Measurements from ENCODE around the gene TXNRD2. TPM values are rescaled to one million over a fixed set of nuclear protein-coding genes. Genes with fewer than 3 reads are reported as not detected.

The TXNRD2 gene
- total RNA-seq, 4 donors from 2014 or later = 16.7 to 33.1 (median 20.3) TPM

- WGBS, 2 donors (ENCODE audit: low coverage in 1 of 2) = 89 to 94% methylated on average over 7 to 10 of the region's 30 CpGs
- H3K4me3 ChIP-seq = no peak overlapping the region
- no peaks in the 10 kb centered on the region for H3K27me3 ChIP-seq
- no peaks in the 10 kb centered on the region for H3K4me1 ChIP-seq
- peaks cover 0 to 11% of the 10 kb centered on the region in 2 donors for H3K36me3 ChIP-seq
- ATAC-seq = no peak
- H3K9me3 ChIP-seq = no peaks in the 10 kb centered on the region
- H3K27ac ChIP-seq = no peak overlapping the region
- TF ChIP-seq POLR2AphosphoS5 (IDR thresholded peaks at IDR 0.05) (no peak), EP300 (IDR thresholded peaks at IDR 0.05) (no peak), CTCF (IDR thresholded peaks at IDR 0.05) (no peak), POLR2A (IDR thresholded peaks at IDR 0.05) (no peak)
Measured at GRCh38 chr22:19870153-19871022, 71.2 kb downstream of the TXNRD2 start.

- H3K27ac ChIP-seq = no peak overlapping the region
- TF ChIP-seq POLR2A (IDR thresholded peaks at IDR 0.05) (no peak), POLR2AphosphoS5 (IDR thresholded peaks at IDR 0.05) (no peak), EP300 (IDR thresholded peaks at IDR 0.05) (no peak), CTCF (IDR thresholded peaks at IDR 0.05) (no peak)
- WGBS, 2 donors (ENCODE audit: low coverage in 1 of 2) = 98% methylated on average over 6 of the region's 12 CpGs; no CpG with 5 or more reads in 1 of the 2 donors
- H3K9me3 ChIP-seq = no peaks in the 10 kb centered on the region
- H3K4me3 ChIP-seq = no peak overlapping the region
- peaks cover 0 to 3% of the 10 kb centered on the region in 2 donors for H3K36me3 ChIP-seq
- H3K27me3 ChIP-seq = no peaks in the 10 kb centered on the region
- H3K4me1 ChIP-seq = no peaks in the 10 kb centered on the region
- ATAC-seq = no peak
Measured at GRCh38 chr22:19869497-19870152, 72.0 kb downstream of the TXNRD2 start.

- H3K36me3 ChIP-seq = no peaks in the 10 kb centered on the region
Measured at GRCh38 chr22:19868773-19869471, 72.7 kb downstream of the TXNRD2 start.

GRCh38 chr22:19868333-19868732, 73.3 kb downstream of the TXNRD2 start:
- no peak for ATAC-seq
- TF ChIP-seq POLR2AphosphoS5 (IDR thresholded peaks at IDR 0.05) = no peak
- H3K4me1 ChIP-seq = no peaks in the 10 kb centered on the region
- no peaks in the 10 kb centered on the region for H3K36me3 ChIP-seq
- WGBS, 2 donors (ENCODE audit: low coverage in 1 of 2) = 77% methylated on average over 2 of the region's 3 CpGs; no CpG with 5 or more reads in 1 of the 2 donors
- H3K27me3 ChIP-seq = no peaks in the 10 kb centered on the region
- H3K9me3 ChIP-seq = no peaks in the 10 kb centered on the region
- H3K4me3 ChIP-seq = no peak overlapping the region
- no peak overlapping the region for H3K27ac ChIP-seq

More at GRCh38 chr22:19868773-19869471, 72.7 kb downstream of the TXNRD2 start:
- no peaks in the 10 kb centered on the region for H3K27me3 ChIP-seq
- no peak overlapping the region for H3K4me3 ChIP-seq
- TF ChIP-seq POLR2A (IDR thresholded peaks at IDR 0.05) (no peak), CTCF (IDR thresholded peaks at IDR 0.05) (no peak), POLR2AphosphoS5 (IDR thresholded peaks at IDR 0.05) (no peak), EP300 (IDR thresholded peaks at IDR 0.05) (no peak)
- no peak overlapping the region for H3K27ac ChIP-seq
- no peaks in the 10 kb centered on the region for H3K9me3 ChIP-seq
- ATAC-seq = no peak
- 89 to 100% methylated on average over 1 to 4 of the region's 23 CpGs for WGBS, 2 donors (ENCODE audit: low coverage in 1 of 2)
- H3K4me1 ChIP-seq = no peaks in the 10 kb centered on the region

- H3K27me3 ChIP-seq = no peaks in the 10 kb centered on the region
- no peak overlapping the region for H3K4me3 ChIP-seq
- ATAC-seq = no peak
- no peaks in the 10 kb centered on the region for H3K36me3 ChIP-seq
- whole genome bisulfite sequencing, 2 donors (ENCODE audit: low coverage in 1 of 2) = 83 to 84% methylated on average over 1 to 3 of the region's 7 CpGs
- H3K27ac ChIP-seq = no peak overlapping the region
- H3K4me1 ChIP-seq = no peaks in the 10 kb centered on the region
- no peak for TF ChIP-seq CTCF (IDR thresholded peaks at IDR 0.05)
- no peak for TF ChIP-seq POLR2A (IDR thresholded peaks at IDR 0.05)
- no peak for TF ChIP-seq POLR2AphosphoS5 (IDR thresholded peaks at IDR 0.05)
- TF ChIP-seq EP300 (IDR thresholded peaks at IDR 0.05) = no peak
- no peaks in the 10 kb centered on the region for H3K9me3 ChIP-seq
Measured at GRCh38 chr22:19867617-19868016, 74.0 kb downstream of the TXNRD2 start.
